HPDE6-E6E7 (cell line): ENCODE results near the gene FUS.
"Not testable (repeated sequence)": the region's sequence is repeated elsewhere in the genome, so short reads cannot be mapped to it uniquely, and the experiment has no call there.

ENCODE experiments used
- DNase-seq: peaks from one replicate; pipeline ENCODE4 v3.0.0; 2011; ENCODE audit warnings: missing footprints; ENCODE audit errors: extremely low spot score

Gene FUS

GRCh38 chr16:31143694-31144148 lies 36.2 kb upstream of the FUS start:
- no peak for DNase-seq

DNA sequence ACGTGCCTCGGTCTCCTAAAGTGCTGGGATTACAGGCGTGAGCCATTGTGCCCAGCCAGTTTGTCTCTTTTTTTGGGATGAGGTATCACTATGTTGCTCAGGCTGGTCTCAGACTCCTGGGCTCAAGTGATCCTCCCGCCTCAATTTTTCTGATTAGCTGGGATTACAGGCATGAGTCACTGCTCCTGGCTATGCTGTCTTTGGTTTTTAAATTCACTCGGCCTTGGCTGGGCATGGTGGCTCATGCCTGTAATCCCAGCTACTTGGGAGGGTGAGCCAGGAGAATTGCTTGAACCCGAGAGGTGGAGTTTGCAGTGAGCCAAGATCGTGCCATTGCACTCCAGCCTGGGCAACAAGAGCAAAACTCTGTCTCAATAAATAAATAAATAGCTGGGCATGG lies 35.5 kb upstream of the FUS start:
- not testable (repeated sequence) for DNase-seq

DNA sequence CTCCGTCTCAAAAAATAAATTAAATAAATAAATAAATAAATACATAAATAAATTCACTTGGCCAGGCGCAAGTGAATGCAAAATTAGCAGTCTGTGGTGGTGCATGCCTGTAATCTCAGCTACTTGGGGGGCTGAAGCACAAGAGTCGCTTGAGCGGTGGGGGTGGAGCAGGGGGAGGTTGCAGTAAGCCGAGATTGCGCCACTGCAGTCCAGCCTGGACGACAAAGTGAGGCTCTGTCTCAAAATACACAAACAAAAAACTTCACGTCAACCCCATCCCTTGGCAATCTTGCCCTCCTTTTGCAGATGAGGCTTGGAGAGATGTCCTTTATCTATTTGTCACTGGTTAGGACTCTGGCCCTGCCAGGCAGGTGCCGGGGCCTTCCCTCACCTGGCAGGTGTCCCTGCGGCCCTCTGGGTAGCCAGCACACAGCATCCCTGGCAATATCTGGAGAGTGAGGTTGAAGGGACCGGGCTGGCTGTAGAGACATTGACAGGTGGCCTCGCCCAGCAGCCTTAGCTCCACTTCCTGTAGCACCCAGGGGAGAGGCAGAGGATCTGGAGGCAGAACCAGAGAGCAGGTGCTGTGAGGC lies 34.4 kb upstream of the FUS start:
- no peak for DNase-seq

GRCh38 chr16:31147574-31147973 lies 32.4 kb upstream of the FUS start:
- no peak for DNase-seq

DNA sequence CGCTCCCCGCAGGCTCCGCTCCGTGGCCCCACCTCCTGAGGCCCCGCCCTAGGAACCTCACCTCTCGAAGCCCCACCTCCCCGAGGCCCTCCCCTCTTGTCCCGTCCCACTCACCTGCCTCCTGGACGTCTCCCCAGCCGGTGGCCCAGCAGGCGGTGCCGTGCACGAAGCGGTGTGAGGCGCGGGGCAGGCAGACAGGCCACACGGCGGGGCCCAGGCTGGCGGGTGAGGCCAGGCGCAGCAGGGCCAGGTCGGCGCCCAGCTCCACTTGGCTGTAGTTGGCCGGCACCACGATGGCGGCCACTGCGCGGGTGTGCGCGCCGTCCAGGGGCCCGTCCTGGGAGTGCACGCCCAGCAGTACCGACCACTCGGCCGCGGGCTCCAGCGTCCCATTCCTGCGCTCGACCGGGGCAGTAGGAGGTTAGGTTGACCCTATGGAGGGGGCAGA lies 31.6 kb upstream of the FUS start:
- peak; percentile 50 for DNase-seq

- DNase-seq: no peak
Observed at GRCh38 chr16:31148896-31149295, 31.0 kb upstream of the FUS start.

DNA sequence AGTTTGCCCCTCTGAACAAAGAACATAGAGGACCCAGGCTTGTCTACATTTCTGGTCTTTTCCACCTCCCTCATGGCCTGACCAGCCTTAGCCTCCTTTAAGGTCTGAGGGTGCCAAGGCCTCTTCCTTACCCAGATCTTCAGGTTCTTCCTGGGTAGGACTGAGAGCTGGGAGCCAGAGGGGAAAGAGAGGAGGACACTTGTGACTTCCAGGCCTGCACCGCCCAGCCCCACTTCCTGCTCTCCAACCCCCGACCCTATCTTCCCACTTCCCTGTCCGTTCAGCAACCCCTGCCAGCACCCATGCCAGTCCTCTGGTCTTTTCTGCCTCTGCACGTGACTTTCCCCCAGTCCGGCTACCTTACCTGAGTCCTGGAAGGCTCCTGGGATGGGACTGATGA lies 30.6 kb upstream of the FUS start:
- no peak for DNase-seq

- DNase-seq: no peak
Observed at GRCh38 chr16:31149894-31150890, 29.7 kb upstream of the FUS start, which contains the start of gene PRSS36. Gene PRSS36, minus strand, starts transcription at chr16:31150066. Its CDS starts 31 bp downstream, at chr16:31150035.

DNA sequence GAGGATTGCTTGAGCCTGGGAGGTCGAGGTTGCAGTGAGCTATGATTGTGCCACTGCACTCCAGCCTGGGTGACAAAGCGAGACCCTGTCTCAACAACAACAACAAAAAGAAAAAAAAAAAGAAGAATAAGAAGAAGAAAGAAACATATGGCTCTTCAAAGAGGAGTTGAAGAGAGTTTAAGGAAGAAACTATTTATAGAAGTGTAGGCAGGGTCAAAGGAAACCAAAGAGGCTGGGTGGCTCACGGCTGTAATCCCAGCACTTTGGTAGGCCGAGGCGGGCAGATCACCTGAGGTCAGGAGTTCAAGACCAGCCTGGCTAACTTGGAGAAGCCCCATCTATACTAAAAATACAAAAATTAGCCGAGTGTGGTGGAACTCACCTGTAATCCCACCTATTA lies 29.0 kb upstream of the FUS start:
- not testable (repeated sequence) for DNase-seq

- no peak for DNase-seq
Observed at GRCh38 chr16:31157136-31157535, 22.8 kb upstream of the FUS start.

GRCh38 chr16:31167315-31167714 lies 12.6 kb upstream of the FUS start:
- DNase-seq: no peak

DNA sequence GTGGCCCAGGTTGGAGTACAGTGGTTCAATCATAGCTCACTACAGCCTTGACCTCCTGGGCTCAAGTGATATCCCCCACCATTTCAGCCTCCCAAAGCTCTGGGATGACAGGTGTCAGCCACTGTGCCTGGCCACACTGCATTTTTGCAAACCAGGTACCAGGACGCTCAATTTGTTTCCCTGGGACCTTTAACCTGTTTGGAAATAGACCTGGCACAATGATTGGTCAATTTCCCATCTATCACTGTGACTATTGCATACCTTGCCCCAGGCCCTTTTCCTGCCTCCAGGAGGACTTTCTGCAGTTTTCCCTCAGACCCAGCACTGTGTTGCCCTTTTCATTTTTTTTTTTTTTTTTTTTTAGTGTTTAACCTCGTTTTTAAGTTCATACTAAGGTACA lies 11.1 kb upstream of the FUS start:
- no peak for DNase-seq

DNA sequence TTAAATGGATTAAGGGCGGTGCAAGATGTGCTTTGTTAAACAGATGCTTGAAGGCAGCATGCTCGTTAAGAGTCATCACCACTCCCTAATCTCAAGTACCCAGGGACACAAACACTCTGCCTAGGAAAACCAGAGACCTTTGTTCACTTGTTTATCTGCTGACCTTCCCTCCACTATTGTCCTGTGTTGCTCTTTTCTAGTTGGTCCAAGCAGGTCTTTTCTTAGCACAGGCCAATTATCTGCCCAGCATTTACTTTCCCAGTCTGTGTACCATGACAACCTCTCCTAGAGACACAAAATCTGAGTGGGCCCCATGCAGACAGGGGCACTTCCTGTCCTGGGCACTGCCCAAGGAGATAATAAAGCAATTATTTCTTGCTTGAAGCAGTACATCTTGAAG lies 9.9 kb upstream of the FUS start:
- not testable (repeated sequence) for DNase-seq

- no peak for DNase-seq
Observed at GRCh38 chr16:31177136-31177535, 2.8 kb upstream of the FUS start.

DNA sequence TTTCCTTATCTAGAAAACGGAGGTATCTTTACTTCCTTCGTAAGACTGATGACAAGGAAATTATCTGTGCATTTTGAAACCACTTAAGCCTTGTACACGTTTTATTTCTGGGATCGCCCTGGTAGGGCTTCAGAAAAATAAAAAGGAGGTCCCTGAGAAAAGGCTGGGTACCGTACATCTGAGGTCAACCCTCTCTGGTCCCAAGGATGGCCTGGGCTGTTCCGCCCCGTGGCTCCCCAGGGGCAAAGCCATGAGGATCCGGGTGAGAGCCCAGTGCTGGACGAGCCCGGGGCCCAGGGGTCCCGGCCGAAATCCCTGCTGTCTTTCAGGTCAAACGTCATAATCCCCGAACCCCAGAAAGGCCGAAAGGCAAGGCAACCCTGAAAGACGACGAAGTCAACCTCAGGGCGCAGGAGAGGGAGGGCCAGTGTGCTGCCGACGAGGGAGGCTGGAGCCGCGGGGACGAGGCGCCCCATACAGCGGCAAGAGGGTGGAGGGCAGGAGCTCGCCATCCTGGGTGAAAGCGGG lies 656 bp upstream of the FUS start:
- DNase-seq: no peak

DNA sequence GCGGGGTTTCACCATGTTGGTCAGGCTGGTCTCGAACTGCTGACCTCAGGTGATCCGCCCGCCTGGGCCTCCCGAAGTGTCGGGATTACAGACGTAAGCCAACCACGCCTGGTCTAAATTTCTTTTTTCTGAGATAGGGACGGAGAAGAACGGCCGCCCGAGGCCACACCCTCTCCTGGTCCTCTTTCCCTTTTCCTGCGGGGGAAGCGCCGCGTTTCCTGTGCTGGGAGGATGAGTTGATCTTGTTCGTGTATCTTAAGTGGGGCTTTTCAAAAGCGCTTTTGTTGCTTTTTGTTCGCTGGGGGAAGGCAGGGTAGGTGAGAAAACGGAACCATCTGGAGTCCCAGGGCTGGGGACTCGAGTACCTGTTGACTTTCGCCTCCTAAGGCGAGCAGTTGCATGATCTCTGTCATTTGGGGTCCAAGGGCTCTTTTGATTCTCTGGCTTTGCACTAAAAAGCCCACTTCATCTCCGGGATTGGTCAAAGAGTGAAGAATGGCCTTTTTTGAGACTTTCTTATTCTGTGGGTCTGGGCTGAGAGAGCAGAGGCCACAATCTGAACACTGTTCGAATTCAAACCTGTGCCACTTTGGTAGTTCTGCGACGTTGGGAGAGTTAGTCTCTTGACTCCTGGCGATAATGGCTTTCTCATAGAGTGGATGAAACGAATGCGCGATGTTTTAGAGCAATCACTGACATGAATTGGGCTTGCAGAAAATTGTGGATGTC lies 1.3 kb downstream of the FUS start:
- no peak for DNase-seq

DNA sequence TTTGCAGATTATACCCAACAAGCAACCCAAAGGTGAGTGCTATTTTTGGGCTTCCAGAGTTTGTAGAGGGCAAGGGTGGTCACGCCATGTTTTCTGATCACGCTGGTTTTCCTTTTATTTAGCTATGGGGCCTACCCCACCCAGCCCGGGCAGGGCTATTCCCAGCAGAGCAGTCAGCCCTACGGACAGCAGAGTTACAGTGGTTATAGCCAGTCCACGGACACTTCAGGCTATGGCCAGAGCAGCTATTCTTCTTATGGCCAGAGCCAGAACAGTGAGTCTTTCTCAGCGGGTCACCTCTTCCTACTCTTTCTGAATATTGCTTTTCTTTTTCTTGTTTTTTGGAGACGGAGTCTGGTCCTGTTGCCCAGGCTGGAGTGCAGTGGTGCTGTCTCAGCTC lies 2.5 kb downstream of the FUS start:
- no peak for DNase-seq

- DNase-seq: no peak
Observed at GRCh38 chr16:31183432-31184428, 3.8 kb downstream of the FUS start.

GRCh38 chr16:31184888-31185287 lies 4.9 kb downstream of the FUS start:
- no peak for DNase-seq

- DNase-seq: no peak
Observed at GRCh38 chr16:31185339-31185738, 5.4 kb downstream of the FUS start.

DNA sequence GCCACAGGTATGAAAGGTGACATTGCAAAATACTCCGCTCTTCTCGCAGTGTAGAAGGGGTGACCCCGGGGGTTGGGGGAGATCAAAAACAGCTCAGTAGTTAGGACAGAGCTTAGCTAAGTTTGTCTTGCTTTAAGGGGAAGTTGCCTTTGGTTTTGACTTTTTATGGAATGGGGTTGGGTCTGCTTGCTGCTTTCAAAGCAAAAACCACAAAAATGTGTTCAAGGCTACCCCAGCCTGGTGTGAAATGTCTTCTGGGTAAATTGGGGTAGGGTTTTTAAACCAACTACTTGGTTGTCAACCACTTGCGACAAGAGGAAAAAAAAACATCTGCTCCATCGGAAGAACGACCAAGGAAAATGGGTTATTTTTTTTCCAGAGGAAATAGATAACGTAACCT lies 6.2 kb downstream of the FUS start:
- DNase-seq: no peak
